Ovary (tissue), 3 donors: Measurements from ENCODE around the gene PCSK9.

ENCODE experiments used
- EP300 ChIP-seq: sonication (generic); formaldehyde crosslinking; IDR thresholded peaks from one replicate; pipeline ENCODE4 v1.6.1; 2017; ENCODE audit warnings: antibody characterized with exemption
- POLR2A ChIP-seq: fragments of 450-650 bp; IDR thresholded peaks from one replicate; pipeline ENCODE4 v1.6.1; 2017; ENCODE audit warnings: antibody characterized with exemption, mild to moderate bottlenecking, moderate library complexity
- TF ChIP-seq, protein P1 (sequence below), 3 donors: fragments of 450-650 bp in 2 of 3; fragments of 200-600 bp in 1 of 3; IDR thresholded peaks; one replicate each; pipeline versions ENCODE4 v1.5.1 to v1.8.0; 2016 to 2022; ENCODE audit warnings: antibody characterized with exemption in 3 of 3, mild to moderate bottlenecking in 1 of 3
- donor health status: DM: no; HTN: no; CAD: no.

DNA sequence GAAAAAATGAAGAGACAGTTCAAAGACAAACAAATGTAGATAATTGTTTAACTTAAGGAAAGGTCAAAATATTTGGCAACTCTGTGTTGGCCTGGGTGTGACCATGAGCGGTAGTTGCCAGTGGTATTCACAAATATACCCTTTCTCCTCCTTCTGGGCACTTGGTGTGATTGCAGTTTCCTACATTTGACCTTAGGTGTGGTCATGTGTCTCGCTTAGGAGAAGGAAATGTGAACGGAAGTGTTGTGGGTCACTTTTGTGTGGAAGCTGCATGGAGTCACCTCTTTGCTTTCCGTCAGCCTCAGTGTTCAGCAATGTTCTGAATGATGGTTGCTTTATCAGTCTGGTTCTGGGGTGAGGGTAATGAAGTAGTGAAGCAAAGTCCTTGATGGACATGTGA lies 3.4 kb upstream of the PCSK9 start:
- TF ChIP-seq, protein P1, sequence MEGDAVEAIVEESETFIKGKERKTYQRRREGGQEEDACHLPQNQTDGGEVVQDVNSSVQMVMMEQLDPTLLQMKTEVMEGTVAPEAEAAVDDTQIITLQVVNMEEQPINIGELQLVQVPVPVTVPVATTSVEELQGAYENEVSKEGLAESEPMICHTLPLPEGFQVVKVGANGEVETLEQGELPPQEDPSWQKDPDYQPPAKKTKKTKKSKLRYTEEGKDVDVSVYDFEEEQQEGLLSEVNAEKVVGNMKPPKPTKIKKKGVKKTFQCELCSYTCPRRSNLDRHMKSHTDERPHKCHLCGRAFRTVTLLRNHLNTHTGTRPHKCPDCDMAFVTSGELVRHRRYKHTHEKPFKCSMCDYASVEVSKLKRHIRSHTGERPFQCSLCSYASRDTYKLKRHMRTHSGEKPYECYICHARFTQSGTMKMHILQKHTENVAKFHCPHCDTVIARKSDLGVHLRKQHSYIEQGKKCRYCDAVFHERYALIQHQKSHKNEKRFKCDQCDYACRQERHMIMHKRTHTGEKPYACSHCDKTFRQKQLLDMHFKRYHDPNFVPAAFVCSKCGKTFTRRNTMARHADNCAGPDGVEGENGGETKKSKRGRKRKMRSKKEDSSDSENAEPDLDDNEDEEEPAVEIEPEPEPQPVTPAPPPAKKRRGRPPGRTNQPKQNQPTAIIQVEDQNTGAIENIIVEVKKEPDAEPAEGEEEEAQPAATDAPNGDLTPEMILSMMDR (IDR thresholded peaks at IDR 0.05) = no peak
- no peak for TF ChIP-seq POLR2A
- TF ChIP-seq EP300 = no peak
